ENCODE results near the gene SIGLEC8. TPM values are rescaled to one million over a fixed set of nuclear protein-coding genes. Genes with fewer than 3 reads are reported as not detected.
"Not testable (repeated sequence)": the region's sequence is repeated elsewhere in the genome, so short reads cannot be mapped to it uniquely, and the experiment has no call there.

The SIGLEC8 gene
- total RNA-seq = not detected
- polyA plus RNA-seq = not detected

- Histone ChIP-seq H3K27me3 (ENCODE audit: insufficient read depth, low read length, poor library complexity, severe bottlenecking) (no peaks in the 10 kb centered on the region), H3K4me3 (ENCODE audit: low read length) (no peak within 1 kb of the TSS), H3K27ac (ENCODE audit: low read depth, low read length) (no peak within 1 kb of the TSS), H3K9me3 (ENCODE audit: low read length) (no peaks in the 10 kb centered on the region), H3K4me1 (ENCODE audit: insufficient read depth, low read length) (no peaks in the 10 kb centered on the region), H3K36me3 (ENCODE audit: insufficient read depth, low read length) (no peaks in the 10 kb centered on the region)
- Mint-ChIP-seq H3K4me3 (peak within 1 kb of the TSS in 1 of 7 donors; percentile 66), H3K27ac (no peak within 1 kb of the TSS), H3K27me3 (peaks cover 21 to 58% of the 10 kb centered on the region in 2 donors), H3K4me1 (peaks cover 0 to 7% (median 2%) of the 10 kb centered on the region in 3 donors), H3K36me3 (peaks cover 0 to 5% (median 0%) of the 10 kb centered on the region in 3 donors), H3K9me3 (peaks cover 0 to 2% (median 0%) of the 10 kb centered on the region in 5 donors)
- no peak for DNase-seq
- POLR2A ChIA-PET = no interaction called here
- CTCF ChIA-PET = no interaction called here
These were observed at the start of gene SIGLEC8 for GRCh38 chr19:51458051-51458645. Gene SIGLEC8, minus strand, starts transcription at chr19:51458454. Its CDS starts 67 bp downstream, at chr19:51458387.

- DNase-seq = no peak
- no peak overlapping the region for H3K4me3 ChIP-seq (ENCODE audit: low read length)
- no peaks in the 10 kb centered on the region for H3K4me1 Mint-ChIP-seq
- no peaks in the 10 kb centered on the region for H3K36me3 Mint-ChIP-seq
- ChIA-PET CTCF (interaction anchor here (1.0 kb wide), 1 partner anchor 8 kb away, joined by 3 read pairs; no protein-coding TSS in a partner anchor), POLR2A (no interaction called here)
- H3K4me1 ChIP-seq (ENCODE audit: insufficient read depth, low read length) = no peaks in the 10 kb centered on the region
- H3K27ac Mint-ChIP-seq = peak overlapping the region in 1 of 8 donors; percentile 26
- no peaks in the 10 kb centered on the region for H3K36me3 ChIP-seq (ENCODE audit: insufficient read depth, low read length)
- H3K9me3 ChIP-seq (ENCODE audit: low read length) = no peaks in the 10 kb centered on the region
- H3K27me3 ChIP-seq (ENCODE audit: insufficient read depth, low read length, poor library complexity, severe bottlenecking) = no peaks in the 10 kb centered on the region
- peaks cover 0 to 6% (median 3%) of the 10 kb centered on the region in 5 donors for H3K9me3 Mint-ChIP-seq
- no peak overlapping the region for H3K4me3 Mint-ChIP-seq
- peaks cover 14 to 34% of the 10 kb centered on the region in 2 donors for H3K27me3 Mint-ChIP-seq
- H3K27ac ChIP-seq (ENCODE audit: low read depth, low read length) = peak overlapping the region; percentile 55
These were observed 49.4 kb upstream of the SIGLEC8 start for GRCh38 chr19:51507640-51508058.

GRCh38 chr19:51507192-51507591 lies 48.9 kb upstream of the SIGLEC8 start:
- ChIA-PET POLR2A (no interaction called here), CTCF (interaction anchor here (1.0 to 1.2 kb wide), 2 partner anchors 9 to 35 kb away, joined by 3 read pairs; no protein-coding TSS in a partner anchor)
- no peaks in the 10 kb centered on the region for H3K27me3 ChIP-seq (ENCODE audit: insufficient read depth, low read length, poor library complexity, severe bottlenecking)
- Mint-ChIP-seq H3K36me3 (no peaks in the 10 kb centered on the region), H3K9me3 (peaks cover 0 to 6% (median 3%) of the 10 kb centered on the region in 5 donors), H3K4me1 (no peaks in the 10 kb centered on the region), H3K4me3 (no peak overlapping the region), H3K27ac (no peak overlapping the region), H3K27me3 (peaks cover 15 to 31% of the 10 kb centered on the region in 2 donors)
- no peaks in the 10 kb centered on the region for H3K4me1 ChIP-seq (ENCODE audit: insufficient read depth, low read length)
- no peaks in the 10 kb centered on the region for H3K36me3 ChIP-seq (ENCODE audit: insufficient read depth, low read length)
- DNase-seq = no peak
- H3K27ac ChIP-seq (ENCODE audit: low read depth, low read length) = peak overlapping the region; percentile 55
- no peaks in the 10 kb centered on the region for H3K9me3 ChIP-seq (ENCODE audit: low read length)
- H3K4me3 ChIP-seq (ENCODE audit: low read length) = no peak overlapping the region

- H3K27me3 ChIP-seq (ENCODE audit: insufficient read depth, low read length, poor library complexity, severe bottlenecking) = no peaks in the 10 kb centered on the region
- ChIA-PET CTCF (interaction anchor here (1.2 kb wide), 1 partner anchor 33 kb away, joined by 3 read pairs; no protein-coding TSS in a partner anchor), POLR2A (no interaction called here)
- H3K27ac ChIP-seq (ENCODE audit: low read depth, low read length) = no peak overlapping the region
- H3K4me3 ChIP-seq (ENCODE audit: low read length) = no peak overlapping the region
- no peaks in the 10 kb centered on the region for H3K4me1 ChIP-seq (ENCODE audit: insufficient read depth, low read length)
- Mint-ChIP-seq H3K27ac (no peak overlapping the region), H3K27me3 (peaks cover 8 to 22% of the 10 kb centered on the region in 2 donors), H3K36me3 (no peaks in the 10 kb centered on the region), H3K4me3 (no peak overlapping the region), H3K9me3 (peaks cover 0 to 6% (median 3%) of the 10 kb centered on the region in 5 donors), H3K4me1 (peaks cover 0 to 5% (median 3%) of the 10 kb centered on the region in 3 donors)
- no peaks in the 10 kb centered on the region for H3K36me3 ChIP-seq (ENCODE audit: insufficient read depth, low read length)
- H3K9me3 ChIP-seq (ENCODE audit: low read length) = no peaks in the 10 kb centered on the region
- DNase-seq = no peak
These were observed 47.6 kb upstream of the SIGLEC8 start for GRCh38 chr19:51505904-51506303.

- H3K27ac ChIP-seq (ENCODE audit: low read depth, low read length) = no peak overlapping the region
- H3K36me3 ChIP-seq (ENCODE audit: insufficient read depth, low read length) = no peaks in the 10 kb centered on the region
- Mint-ChIP-seq H3K4me1 (peaks cover 0 to 5% (median 3%) of the 10 kb centered on the region in 3 donors), H3K9me3 (peaks cover 0 to 6% (median 3%) of the 10 kb centered on the region in 5 donors), H3K27ac (no peak overlapping the region), H3K27me3 (peaks cover 3 to 8% of the 10 kb centered on the region in 2 donors), H3K36me3 (no peaks in the 10 kb centered on the region), H3K4me3 (no peak overlapping the region)
- H3K4me1 ChIP-seq (ENCODE audit: insufficient read depth, low read length) = no peaks in the 10 kb centered on the region
- no peaks in the 10 kb centered on the region for H3K27me3 ChIP-seq (ENCODE audit: insufficient read depth, low read length, poor library complexity, severe bottlenecking)
- ChIA-PET CTCF (no interaction called here), POLR2A (no interaction called here)
- no peaks in the 10 kb centered on the region for H3K9me3 ChIP-seq (ENCODE audit: low read length)
- DNase-seq = no peak
- no peak overlapping the region for H3K4me3 ChIP-seq (ENCODE audit: low read length)
These were observed 45.6 kb upstream of the SIGLEC8 start for GRCh38 chr19:51503896-51504295.

- DNase-seq = no peak
- peaks cover 0 to 5% (median 3%) of the 10 kb centered on the region in 3 donors for H3K4me1 Mint-ChIP-seq
- Histone ChIP-seq H3K27me3 (ENCODE audit: insufficient read depth, low read length, poor library complexity, severe bottlenecking) (no peaks in the 10 kb centered on the region), H3K9me3 (ENCODE audit: low read length) (no peaks in the 10 kb centered on the region), H3K36me3 (ENCODE audit: insufficient read depth, low read length) (no peaks in the 10 kb centered on the region), H3K4me1 (ENCODE audit: insufficient read depth, low read length) (no peaks in the 10 kb centered on the region), H3K4me3 (ENCODE audit: low read length) (no peak overlapping the region), H3K27ac (ENCODE audit: low read depth, low read length) (no peak overlapping the region)
- no peaks in the 10 kb centered on the region for H3K36me3 Mint-ChIP-seq
- CTCF ChIA-PET = no interaction called here
- H3K27me3 Mint-ChIP-seq = peaks cover 3 to 13% of the 10 kb centered on the region in 2 donors
- POLR2A ChIA-PET = no interaction called here
- peak overlapping the region in 1 of 8 donors; percentile 44 for H3K27ac Mint-ChIP-seq
- H3K9me3 Mint-ChIP-seq = peaks cover 0 to 6% (median 3%) of the 10 kb centered on the region in 5 donors
- H3K4me3 Mint-ChIP-seq = no peak overlapping the region
These were observed 45.1 kb upstream of the SIGLEC8 start for GRCh38 chr19:51503286-51503817.

- Histone ChIP-seq H3K36me3 (ENCODE audit: insufficient read depth, low read length) (no peaks in the 10 kb centered on the region), H3K4me3 (ENCODE audit: low read length) (no peak within 1 kb of the TSS), H3K27ac (ENCODE audit: low read depth, low read length) (no peak within 1 kb of the TSS), H3K9me3 (ENCODE audit: low read length) (no peaks in the 10 kb centered on the region), H3K4me1 (ENCODE audit: insufficient read depth, low read length) (no peaks in the 10 kb centered on the region), H3K27me3 (ENCODE audit: insufficient read depth, low read length, poor library complexity, severe bottlenecking) (no peaks in the 10 kb centered on the region)
- Mint-ChIP-seq H3K27me3 (peaks cover 3 to 13% of the 10 kb centered on the region in 2 donors), H3K4me3 (no peak within 1 kb of the TSS), H3K27ac (peak within 1 kb of the TSS in 1 of 8 donors; percentile 33), H3K36me3 (no peaks in the 10 kb centered on the region), H3K4me1 (peaks cover 0 to 5% (median 3%) of the 10 kb centered on the region in 3 donors), H3K9me3 (peaks cover 0 to 6% (median 3%) of the 10 kb centered on the region in 5 donors)
- no peak for DNase-seq
- ChIA-PET CTCF (no interaction called here), POLR2A (no interaction called here)
These were observed 43.5 kb upstream of the SIGLEC8 start, which contains the start of gene SIGLEC12 for GRCh38 chr19:51501594-51502263. Gene SIGLEC12, minus strand, starts transcription at chr19:51501800. Its CDS starts 67 bp downstream, at chr19:51501733.

- DNase-seq; H3K27ac ChIP-seq (ENCODE audit: low read depth, low read length); H3K36me3 ChIP-seq (ENCODE audit: insufficient read depth, low read length); POLR2A ChIA-PET; H3K4me3 Mint-ChIP-seq; H3K9me3 ChIP-seq (ENCODE audit: low read length); CTCF ChIA-PET; H3K27me3 ChIP-seq (ENCODE audit: insufficient read depth, low read length, poor library complexity, severe bottlenecking); H3K4me1 Mint-ChIP-seq; H3K36me3 Mint-ChIP-seq; H3K4me1 ChIP-seq (ENCODE audit: insufficient read depth, low read length); H3K4me3 ChIP-seq (ENCODE audit: low read length); H3K9me3 Mint-ChIP-seq: not testable (repeated sequence)
- H3K27ac Mint-ChIP-seq = peak overlapping the region in 1 of 8 donors; percentile 33
- H3K27me3 Mint-ChIP-seq = peaks cover 3 to 13% of the 10 kb centered on the region in 2 donors
These were observed 42.7 kb upstream of the SIGLEC8 start for GRCh38 chr19:51500931-51501330.
